ENCODE data around the gene PROZ.

Gene PROZ

DNA sequence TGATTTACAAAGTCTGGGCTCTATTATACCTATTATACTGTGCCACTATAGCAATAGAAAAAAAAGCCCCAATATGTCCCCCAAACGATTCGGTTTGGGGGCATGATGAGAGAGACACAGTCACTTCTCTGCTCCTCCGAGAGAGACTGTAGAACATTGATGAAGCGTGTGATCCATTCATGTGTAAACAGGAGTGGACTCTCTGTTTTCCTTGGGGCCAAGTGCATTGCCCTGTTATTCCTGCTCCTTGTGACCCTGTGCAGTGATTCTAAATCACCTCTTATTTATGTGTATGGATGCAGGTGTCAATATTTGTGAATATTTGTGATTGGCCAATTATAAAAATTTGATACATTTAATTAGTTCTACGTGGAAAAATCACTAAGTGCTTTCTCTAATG, 18.9 kb upstream of the PROZ start:
- no peak for TF ChIP-seq CTCF (IDR thresholded peaks at IDR 0.05; ENCODE audit: low read depth, low read length)
- no peak overlapping the region for H3K4me3 ChIP-seq (ENCODE audit: low read depth, low read length)

GRCh38 chr13:113140677-113141600, 17.5 kb upstream of the PROZ start:
- no peak for TF ChIP-seq CTCF (IDR thresholded peaks at IDR 0.05; ENCODE audit: low read depth, low read length)
- no peak overlapping the region for H3K4me3 ChIP-seq (ENCODE audit: low read depth, low read length)

DNA sequence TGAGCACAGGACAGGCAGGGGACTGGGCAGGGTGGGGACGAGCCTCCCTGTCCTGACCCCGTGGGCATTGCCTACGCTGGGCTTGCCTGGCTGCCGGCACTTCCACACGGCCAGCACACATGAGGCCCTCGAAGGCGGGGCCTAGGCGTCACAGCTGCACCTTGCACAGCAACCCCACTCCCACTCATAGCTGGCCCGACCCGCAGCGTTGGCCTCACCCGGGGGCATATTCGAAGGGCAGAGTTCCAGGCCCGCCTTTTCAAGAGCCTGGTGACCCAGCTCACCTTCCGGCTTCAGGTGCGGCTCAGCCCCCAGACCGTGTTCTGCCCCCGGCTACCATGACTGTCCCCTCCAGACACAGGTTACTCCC, 16.9 kb upstream of the PROZ start:
- TF ChIP-seq CTCF (IDR thresholded peaks at IDR 0.05; ENCODE audit: low read depth, low read length): no peak

GRCh38 chr13:113142876-113143275, 15.6 kb upstream of the PROZ start:
- no peak overlapping the region for H3K4me3 ChIP-seq (ENCODE audit: low read depth, low read length)
- TF ChIP-seq CTCF (IDR thresholded peaks at IDR 0.05; ENCODE audit: low read depth, low read length): no peak

More for the DNA sequence above, 16.9 kb upstream of the PROZ start:
- H3K4me3 ChIP-seq (ENCODE audit: low read depth, low read length): no peak overlapping the region

GRCh38 chr13:113143466-113144254, 14.8 kb upstream of the PROZ start:
- TF ChIP-seq CTCF (IDR thresholded peaks at IDR 0.05; ENCODE audit: low read depth, low read length): no peak

GRCh38 chr13:113144255-113144629, 14.2 kb upstream of the PROZ start:
- H3K4me3 ChIP-seq (ENCODE audit: low read depth, low read length): no peak overlapping the region
- TF ChIP-seq CTCF (IDR thresholded peaks at IDR 0.05; ENCODE audit: low read depth, low read length): no peak

More at GRCh38 chr13:113143466-113144254, 14.8 kb upstream of the PROZ start:
- no peak overlapping the region for H3K4me3 ChIP-seq (ENCODE audit: low read depth, low read length)

- TF ChIP-seq CTCF (IDR thresholded peaks at IDR 0.05; ENCODE audit: low read depth, low read length): no peak
- H3K4me3 ChIP-seq (ENCODE audit: low read depth, low read length): no peak overlapping the region
Measured at GRCh38 chr13:113145496-113145895, 13.0 kb upstream of the PROZ start.

All from WI38 (cell line).